Bronchial epithelial cell (primary cell): ENCODE measurements around the gene KCNQ1OT1. TPM values are rescaled to one million over a fixed set of nuclear protein-coding genes. Genes with fewer than 3 reads are reported as not detected.

Experiments used
- DNase-seq: peaks from one replicate; pipeline ENCODE4 v3.0.0-alpha.2; 2010; ENCODE audit warnings: low read depth
- FAIRE-seq: peaks from 2 replicates; lab custom pipeline; 2011; peaks lifted over from hg19 to GRCh38; lab: Jason Lieb, UNC
- H3K27me3 ChIP-seq: 2 replicates; pipeline ENCODE4 v1.5.1; 2011; ENCODE audit warnings: low read length; ENCODE audit not compliant: control insufficient read depth, insufficient read depth
- H3K36me3 ChIP-seq: 2 replicates; pipeline ENCODE4 v1.5.1; 2011; ENCODE audit warnings: low read length; ENCODE audit not compliant: control insufficient read depth, insufficient read depth
- H3K4me3 ChIP-seq: 2 replicates; pipeline ENCODE4 v1.5.1; 2011; ENCODE audit warnings: mild to moderate bottlenecking, low read depth, low read length, control low read depth
- total RNA-seq: library from RNA; depleted of rRNA; stranded (reverse); fragments of >200 nt; gene quantifications from 2 replicates; pipeline ENCODE4 v1.2.1, GENCODE V29; 2014
- TF ChIP-seq, protein P1 (sequence below): IDR thresholded peaks from 2 replicates; pipeline ENCODE4 v1.5.1; 2011; ENCODE audit warnings: mild to moderate bottlenecking, moderate library complexity, low read length, control low read depth, inconsistent platforms; ENCODE audit not compliant: insufficient read depth, severe bottlenecking

Gene KCNQ1OT1
- total RNA-seq, 1 donor from 2014 or later, result 0.53 TPM

GRCh38 chr11:2730272-2731129, 30.7 kb upstream of the KCNQ1OT1 start:
- no peak for FAIRE-seq
- DNase-seq, result no peak
- Histone ChIP-seq H3K27me3 (peaks cover 7% of the 10 kb centered on the region), H3K36me3 (no peaks in the 10 kb centered on the region), H3K4me3 (no peak overlapping the region)
- TF ChIP-seq, protein P1, sequence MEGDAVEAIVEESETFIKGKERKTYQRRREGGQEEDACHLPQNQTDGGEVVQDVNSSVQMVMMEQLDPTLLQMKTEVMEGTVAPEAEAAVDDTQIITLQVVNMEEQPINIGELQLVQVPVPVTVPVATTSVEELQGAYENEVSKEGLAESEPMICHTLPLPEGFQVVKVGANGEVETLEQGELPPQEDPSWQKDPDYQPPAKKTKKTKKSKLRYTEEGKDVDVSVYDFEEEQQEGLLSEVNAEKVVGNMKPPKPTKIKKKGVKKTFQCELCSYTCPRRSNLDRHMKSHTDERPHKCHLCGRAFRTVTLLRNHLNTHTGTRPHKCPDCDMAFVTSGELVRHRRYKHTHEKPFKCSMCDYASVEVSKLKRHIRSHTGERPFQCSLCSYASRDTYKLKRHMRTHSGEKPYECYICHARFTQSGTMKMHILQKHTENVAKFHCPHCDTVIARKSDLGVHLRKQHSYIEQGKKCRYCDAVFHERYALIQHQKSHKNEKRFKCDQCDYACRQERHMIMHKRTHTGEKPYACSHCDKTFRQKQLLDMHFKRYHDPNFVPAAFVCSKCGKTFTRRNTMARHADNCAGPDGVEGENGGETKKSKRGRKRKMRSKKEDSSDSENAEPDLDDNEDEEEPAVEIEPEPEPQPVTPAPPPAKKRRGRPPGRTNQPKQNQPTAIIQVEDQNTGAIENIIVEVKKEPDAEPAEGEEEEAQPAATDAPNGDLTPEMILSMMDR, result no peak

DNA sequence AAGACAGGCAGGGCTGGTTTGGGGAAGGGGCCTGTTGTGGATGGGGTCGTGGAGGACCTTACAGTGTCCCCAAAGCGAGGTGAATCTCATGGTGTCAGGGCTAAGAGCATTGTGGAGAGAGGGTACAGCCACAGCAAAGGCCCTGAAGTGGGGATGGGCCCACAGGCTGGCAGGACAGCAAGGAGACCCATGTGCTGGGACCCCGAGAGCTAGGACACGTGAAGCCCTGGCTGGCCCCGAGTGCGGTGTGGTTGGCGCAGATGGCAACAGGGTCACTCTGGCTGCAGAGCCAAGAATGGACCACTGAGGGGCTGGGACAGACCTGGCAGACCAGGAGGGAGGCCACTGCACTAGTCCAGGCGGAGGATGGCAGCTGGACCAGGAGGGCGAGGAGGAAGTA, 30.0 kb upstream of the KCNQ1OT1 start:
- Histone ChIP-seq H3K27me3 (peaks cover 7% of the 10 kb centered on the region), H3K36me3 (no peaks in the 10 kb centered on the region), H3K4me3 (no peak overlapping the region)
- DNase-seq, result no peak
- TF ChIP-seq, protein P1, result no peak
- FAIRE-seq, result no peak

- TF ChIP-seq, protein P1, result no peak
- H3K36me3 ChIP-seq, result no peaks in the 10 kb centered on the region
- FAIRE-seq (no peak), DNase-seq (no peak)
- H3K27me3 ChIP-seq, result peaks cover 9% of the 10 kb centered on the region
- no peak overlapping the region for H3K4me3 ChIP-seq
These were observed 29.0 kb upstream of the KCNQ1OT1 start for GRCh38 chr11:2728663-2729332.

GRCh38 chr11:2728128-2728662, 28.4 kb upstream of the KCNQ1OT1 start:
- peaks cover 9% of the 10 kb centered on the region for H3K27me3 ChIP-seq
- H3K4me3 ChIP-seq, result no peak overlapping the region
- DNase-seq (no peak), FAIRE-seq (no peak)
- no peaks in the 10 kb centered on the region for H3K36me3 ChIP-seq
- TF ChIP-seq, protein P1, result no peak

GRCh38 chr11:2726964-2727363, 27.2 kb upstream of the KCNQ1OT1 start:
- FAIRE-seq (no peak), DNase-seq (no peak)
- peaks cover 9% of the 10 kb centered on the region for H3K27me3 ChIP-seq
- TF ChIP-seq, protein P1, result no peak
- H3K4me3 ChIP-seq, result no peak overlapping the region
- H3K36me3 ChIP-seq, result no peaks in the 10 kb centered on the region
